Measurements from ENCODE around the gene MAML3. TPM values are rescaled to one million over a fixed set of nuclear protein-coding genes. Genes with fewer than 3 reads are reported as not detected.

The MAML3 gene
- total RNA-seq, 2 experiments from 2014 or later, result 2.5 to 2.9 TPM

GRCh38 chr4:139924782-139925181 lies 229.2 kb downstream of the MAML3 start:
- no peaks in the 10 kb centered on the region for H3K36me3 Mint-ChIP-seq (ENCODE audit: low read depth)
- H3K27ac ChIP-seq (ENCODE audit: low read depth in 1 of 2, low read length in 2 of 2), result no peak overlapping the region
- H3K4me1 ChIP-seq (ENCODE audit: insufficient read depth, low read length), result no peaks in the 10 kb centered on the region
- no peak for TF ChIP-seq CTCF (IDR thresholded peaks at IDR 0.05)
- no peaks in the 10 kb centered on the region for H3K27me3 ChIP-seq (ENCODE audit: control insufficient read depth in 1 of 2, insufficient read depth in 2 of 2, low read length in 2 of 2)
- ATAC-seq (ENCODE audit: poor library complexity) (no peak), DNase-seq (no peak)
- H3K4me1 Mint-ChIP-seq (ENCODE audit: low read depth), result no peaks in the 10 kb centered on the region
- no peaks in the 10 kb centered on the region for H3K9me3 Mint-ChIP-seq
- no peak overlapping the region for H3K4me3 ChIP-seq (ENCODE audit: low read length)
- no peaks in the 10 kb centered on the region for H3K27me3 Mint-ChIP-seq
- ChIA-PET CTCF (no interaction called here), POLR2A (no interaction called here)
- no peaks in the 10 kb centered on the region for H3K9me3 ChIP-seq (ENCODE audit: control insufficient read depth in 1 of 2, insufficient read depth in 1 of 2, low read length in 2 of 2)
- intact Hi-C loops (cut with DNase I, micrococcal nuclease), result no loop called here
- H3K4me3 Mint-ChIP-seq, result no peak overlapping the region
- H3K27ac Mint-ChIP-seq, result no peak overlapping the region
- H3K36me3 ChIP-seq (ENCODE audit: insufficient read depth, low read length), result no peaks in the 10 kb centered on the region

- H3K4me1 Mint-ChIP-seq (ENCODE audit: low read depth), result no peaks in the 10 kb centered on the region
- H3K9me3 ChIP-seq (ENCODE audit: control insufficient read depth in 1 of 2, insufficient read depth in 1 of 2, low read length in 2 of 2), result no peaks in the 10 kb centered on the region
- intact Hi-C loops (cut with DNase I, micrococcal nuclease), result no loop called here
- H3K27ac Mint-ChIP-seq, result no peak overlapping the region
- ChIA-PET POLR2A (no interaction called here), CTCF (interaction anchor here (1.4 kb wide), 1 partner anchor 24 kb away, joined by 3 read pairs; no protein-coding TSS in a partner anchor)
- H3K27ac ChIP-seq (ENCODE audit: low read depth in 1 of 2, low read length in 2 of 2), result no peak overlapping the region
- no peaks in the 10 kb centered on the region for H3K27me3 ChIP-seq (ENCODE audit: control insufficient read depth in 1 of 2, insufficient read depth in 2 of 2, low read length in 2 of 2)
- no peak for TF ChIP-seq CTCF (IDR thresholded peaks at IDR 0.05)
- DNase-seq (no peak), ATAC-seq (ENCODE audit: poor library complexity) (no peak)
- no peak overlapping the region for H3K4me3 Mint-ChIP-seq
- H3K27me3 Mint-ChIP-seq, result no peaks in the 10 kb centered on the region
- no peak overlapping the region for H3K4me3 ChIP-seq (ENCODE audit: low read length)
- no peaks in the 10 kb centered on the region for H3K36me3 ChIP-seq (ENCODE audit: insufficient read depth, low read length)
- H3K9me3 Mint-ChIP-seq, result no peaks in the 10 kb centered on the region
- no peaks in the 10 kb centered on the region for H3K4me1 ChIP-seq (ENCODE audit: insufficient read depth, low read length)
- no peaks in the 10 kb centered on the region for H3K36me3 Mint-ChIP-seq (ENCODE audit: low read depth)
Measured at GRCh38 chr4:139922406-139923024, 231.5 kb downstream of the MAML3 start.

- H3K36me3 ChIP-seq (ENCODE audit: insufficient read depth, low read length), result no peaks in the 10 kb centered on the region
- no peaks in the 10 kb centered on the region for H3K27me3 ChIP-seq (ENCODE audit: control insufficient read depth in 1 of 2, insufficient read depth in 2 of 2, low read length in 2 of 2)
- POLR2A ChIA-PET, result no interaction called here
- H3K27ac ChIP-seq (ENCODE audit: low read depth in 1 of 2, low read length in 2 of 2), result no peak overlapping the region
- intact Hi-C loops (cut with DNase I, micrococcal nuclease), result no loop called here
- DNase-seq (no peak), ATAC-seq (ENCODE audit: poor library complexity) (no peak)
- no peak for TF ChIP-seq CTCF (IDR thresholded peaks at IDR 0.05)
- H3K4me3 ChIP-seq (ENCODE audit: low read length), result no peak overlapping the region
- CTCF ChIA-PET, result interaction anchor here (1.4 kb wide), 1 partner anchor 25 kb away, joined by 3 read pairs; no protein-coding TSS in a partner anchor
- no peaks in the 10 kb centered on the region for H3K4me1 ChIP-seq (ENCODE audit: insufficient read depth, low read length)
- H3K9me3 ChIP-seq (ENCODE audit: control insufficient read depth in 1 of 2, insufficient read depth in 1 of 2, low read length in 2 of 2), result no peaks in the 10 kb centered on the region
- Mint-ChIP-seq H3K36me3 (ENCODE audit: low read depth) (no peaks in the 10 kb centered on the region), H3K4me3 (no peak overlapping the region), H3K4me1 (ENCODE audit: low read depth) (no peaks in the 10 kb centered on the region), H3K27ac (no peak overlapping the region), H3K9me3 (no peaks in the 10 kb centered on the region), H3K27me3 (no peaks in the 10 kb centered on the region)
Measured at GRCh38 chr4:139921429-139922184, 232.4 kb downstream of the MAML3 start.

Data from CD4-positive, alpha-beta T cell (primary cell).